ENCODE measurements around the gene ZBTB5. TPM values are rescaled to one million over a fixed set of nuclear protein-coding genes. Genes with fewer than 3 reads are reported as not detected.
"Not testable (repeated sequence)": the region's sequence is repeated elsewhere in the genome, so short reads cannot be mapped to it uniquely, and the experiment has no call there.

The ZBTB5 gene
- total RNA-seq, 2 experiments from 2014 or later: 9.7 TPM

GRCh38 chr9:37501957-37502596 is 36.8 kb upstream of the ZBTB5 start:
- Mint-ChIP-seq H3K27ac (no peak overlapping the region), H3K4me3 (no peak overlapping the region), H3K4me1 (peaks cover 31% of the 10 kb centered on the region), H3K36me3 (peaks cover 62% of the 10 kb centered on the region), H3K9me3 (ENCODE audit: low read depth) (no peaks in the 10 kb centered on the region), H3K27me3 (no peaks in the 10 kb centered on the region)
- no peak for ATAC-seq
- no peak for DNase-seq
- CTCF ChIA-PET: no interaction called here

GRCh38 chr9:37499297-37499696 is 34.0 kb upstream of the ZBTB5 start:
- H3K4me3 Mint-ChIP-seq: no peak overlapping the region
- DNase-seq (no peak), ATAC-seq (no peak)
- CTCF ChIA-PET: no interaction called here
- H3K4me1 Mint-ChIP-seq: peaks cover 24% of the 10 kb centered on the region
- H3K27ac Mint-ChIP-seq: no peak overlapping the region
- no peaks in the 10 kb centered on the region for H3K9me3 Mint-ChIP-seq (ENCODE audit: low read depth)
- peaks cover 74% of the 10 kb centered on the region for H3K36me3 Mint-ChIP-seq
- H3K27me3 Mint-ChIP-seq: no peaks in the 10 kb centered on the region

DNA sequence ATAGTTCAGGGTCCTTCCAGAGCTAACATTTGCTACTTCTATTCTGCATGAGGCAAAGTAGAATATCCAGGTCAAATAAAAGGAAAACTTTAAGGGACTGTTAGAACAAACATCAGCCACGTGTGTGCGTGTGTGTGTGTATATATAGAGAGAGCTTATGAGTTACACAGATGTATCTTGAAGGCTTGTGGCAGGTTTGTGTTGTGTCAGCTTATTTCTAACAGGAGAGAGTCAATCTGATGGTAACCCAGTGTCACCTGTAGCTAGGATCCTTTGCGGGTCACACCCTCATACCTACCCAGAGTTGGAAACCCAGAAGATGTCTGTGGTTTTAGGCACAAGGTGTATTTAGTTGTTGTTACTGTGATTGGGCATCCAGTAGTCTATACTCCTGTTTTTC is 33.2 kb upstream of the ZBTB5 start:
- DNase-seq (no peak), ATAC-seq (no peak)
- no peaks in the 10 kb centered on the region for H3K9me3 Mint-ChIP-seq (ENCODE audit: low read depth)
- no peak overlapping the region for H3K4me3 Mint-ChIP-seq
- CTCF ChIA-PET: interaction anchor here (0.5 kb wide), 1 partner anchor 22 kb away, joined by 3 read pairs; no protein-coding TSS in a partner anchor
- no peaks in the 10 kb centered on the region for H3K27me3 Mint-ChIP-seq
- H3K4me1 Mint-ChIP-seq: peaks cover 17% of the 10 kb centered on the region
- no peak overlapping the region for H3K27ac Mint-ChIP-seq
- peaks cover 71% of the 10 kb centered on the region for H3K36me3 Mint-ChIP-seq

GRCh38 chr9:37497320-37497719 is 32.1 kb upstream of the ZBTB5 start:
- no peak overlapping the region for H3K27ac Mint-ChIP-seq
- H3K9me3 Mint-ChIP-seq (ENCODE audit: low read depth): no peaks in the 10 kb centered on the region
- peaks cover 5% of the 10 kb centered on the region for H3K4me1 Mint-ChIP-seq
- CTCF ChIA-PET: no interaction called here
- ATAC-seq (no peak), DNase-seq (no peak)
- no peaks in the 10 kb centered on the region for H3K27me3 Mint-ChIP-seq
- no peak overlapping the region for H3K4me3 Mint-ChIP-seq
- H3K36me3 Mint-ChIP-seq: peaks cover 70% of the 10 kb centered on the region

DNA sequence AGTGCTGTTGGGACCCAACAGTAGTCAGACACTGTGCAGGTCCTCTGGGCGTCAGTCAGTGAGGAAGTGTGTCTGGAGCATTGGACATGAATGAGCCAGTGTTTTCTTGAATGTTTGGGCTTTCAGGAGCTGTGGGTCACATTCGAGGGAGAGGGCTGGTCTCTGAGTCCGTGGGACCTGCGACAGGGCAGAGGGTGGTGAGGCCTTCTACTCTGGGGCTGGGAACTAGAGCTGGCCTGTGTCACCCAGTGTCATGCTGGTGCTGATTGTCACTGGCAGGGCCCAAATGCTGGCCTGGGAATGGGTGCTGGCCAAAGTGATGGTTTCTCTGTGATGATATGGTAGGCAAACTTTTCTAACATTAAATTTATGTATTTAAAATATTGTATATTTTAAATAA is 30.8 kb upstream of the ZBTB5 start:
- Mint-ChIP-seq H3K4me1 (peaks cover 3% of the 10 kb centered on the region), H3K9me3 (ENCODE audit: low read depth) (no peaks in the 10 kb centered on the region), H3K4me3 (no peak overlapping the region), H3K27me3 (no peaks in the 10 kb centered on the region), H3K27ac (peak overlapping the region; percentile 47), H3K36me3 (peaks cover 61% of the 10 kb centered on the region)
- ATAC-seq: no peak
- DNase-seq: no peak
- CTCF ChIA-PET: interaction anchor here (1.2 kb wide), 1 partner anchor 84 kb away, joined by 3 read pairs; no protein-coding TSS in a partner anchor

GRCh38 chr9:37495571-37495970 is 30.3 kb upstream of the ZBTB5 start:
- H3K27ac Mint-ChIP-seq: peak overlapping the region; percentile 47
- ATAC-seq (no peak), DNase-seq (no peak)
- CTCF ChIA-PET: interaction anchor here (1.2 kb wide), 1 partner anchor 84 kb away, joined by 3 read pairs; no protein-coding TSS in a partner anchor
- peaks cover 4% of the 10 kb centered on the region for H3K4me1 Mint-ChIP-seq
- peaks cover 61% of the 10 kb centered on the region for H3K36me3 Mint-ChIP-seq
- H3K27me3 Mint-ChIP-seq: no peaks in the 10 kb centered on the region
- no peak overlapping the region for H3K4me3 Mint-ChIP-seq
- no peaks in the 10 kb centered on the region for H3K9me3 Mint-ChIP-seq (ENCODE audit: low read depth)

DNA sequence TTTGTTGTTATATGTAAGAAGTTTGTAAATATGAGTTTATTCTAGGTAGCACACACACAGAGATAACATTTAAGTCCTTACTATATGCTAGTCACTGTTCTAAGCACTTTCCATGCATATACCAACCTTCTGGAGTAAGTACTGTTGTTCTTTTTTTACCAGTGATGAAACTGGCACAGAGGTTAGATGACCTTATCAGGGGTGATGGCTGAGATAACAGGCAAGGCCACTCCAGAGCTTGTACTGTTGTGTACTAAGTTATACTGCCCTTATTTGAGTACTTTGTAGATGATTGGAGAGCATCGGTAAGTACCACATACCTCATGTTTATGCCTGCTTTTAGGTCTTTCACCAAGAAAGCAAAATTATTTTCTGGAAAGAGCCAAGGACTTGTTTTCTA is 26.7 kb upstream of the ZBTB5 start:
- Mint-ChIP-seq H3K4me1 (peaks cover 25% of the 10 kb centered on the region), H3K9me3 (ENCODE audit: low read depth) (no peaks in the 10 kb centered on the region), H3K4me3 (no peak overlapping the region), H3K27ac (no peak overlapping the region), H3K36me3 (peaks cover 61% of the 10 kb centered on the region), H3K27me3 (no peaks in the 10 kb centered on the region)
- CTCF ChIA-PET: no interaction called here
- no peak for DNase-seq
- ATAC-seq: no peak

- CTCF ChIA-PET: interaction anchor here (0.5 to 1.7 kb wide), 4 partner anchors 24 to 262 kb away, joined by 3 to 4 read pairs (median 4); no protein-coding TSS in a partner anchor
- H3K27me3 Mint-ChIP-seq: peaks cover under 1% of the 10 kb centered on the region
- ATAC-seq (no peak), DNase-seq (peak; percentile 38)
- peak overlapping the region; percentile 95 for H3K27ac Mint-ChIP-seq
- peak overlapping the region; percentile 95 for H3K4me3 Mint-ChIP-seq
- no peaks in the 10 kb centered on the region for H3K9me3 Mint-ChIP-seq (ENCODE audit: low read depth)
- H3K4me1 Mint-ChIP-seq: peaks cover 38% of the 10 kb centered on the region
- H3K36me3 Mint-ChIP-seq: peaks cover 25% of the 10 kb centered on the region
Measured at GRCh38 chr9:37486616-37487548, 21.6 kb upstream of the ZBTB5 start.

GRCh38 chr9:37486256-37486615 is 21.0 kb upstream of the ZBTB5 start:
- DNase-seq (no peak), ATAC-seq (no peak)
- H3K27me3 Mint-ChIP-seq: peaks cover 6% of the 10 kb centered on the region
- peak overlapping the region; percentile 95 for H3K27ac Mint-ChIP-seq
- H3K36me3 Mint-ChIP-seq: peaks cover 25% of the 10 kb centered on the region
- H3K9me3 Mint-ChIP-seq (ENCODE audit: low read depth): no peaks in the 10 kb centered on the region
- CTCF ChIA-PET: interaction anchor here (0.8 to 1.5 kb wide), 2 partner anchors 78 to 107 kb away, joined by 3 to 4 read pairs; no protein-coding TSS in a partner anchor
- peaks cover 38% of the 10 kb centered on the region for H3K4me1 Mint-ChIP-seq
- H3K4me3 Mint-ChIP-seq: peak overlapping the region; percentile 95

DNA sequence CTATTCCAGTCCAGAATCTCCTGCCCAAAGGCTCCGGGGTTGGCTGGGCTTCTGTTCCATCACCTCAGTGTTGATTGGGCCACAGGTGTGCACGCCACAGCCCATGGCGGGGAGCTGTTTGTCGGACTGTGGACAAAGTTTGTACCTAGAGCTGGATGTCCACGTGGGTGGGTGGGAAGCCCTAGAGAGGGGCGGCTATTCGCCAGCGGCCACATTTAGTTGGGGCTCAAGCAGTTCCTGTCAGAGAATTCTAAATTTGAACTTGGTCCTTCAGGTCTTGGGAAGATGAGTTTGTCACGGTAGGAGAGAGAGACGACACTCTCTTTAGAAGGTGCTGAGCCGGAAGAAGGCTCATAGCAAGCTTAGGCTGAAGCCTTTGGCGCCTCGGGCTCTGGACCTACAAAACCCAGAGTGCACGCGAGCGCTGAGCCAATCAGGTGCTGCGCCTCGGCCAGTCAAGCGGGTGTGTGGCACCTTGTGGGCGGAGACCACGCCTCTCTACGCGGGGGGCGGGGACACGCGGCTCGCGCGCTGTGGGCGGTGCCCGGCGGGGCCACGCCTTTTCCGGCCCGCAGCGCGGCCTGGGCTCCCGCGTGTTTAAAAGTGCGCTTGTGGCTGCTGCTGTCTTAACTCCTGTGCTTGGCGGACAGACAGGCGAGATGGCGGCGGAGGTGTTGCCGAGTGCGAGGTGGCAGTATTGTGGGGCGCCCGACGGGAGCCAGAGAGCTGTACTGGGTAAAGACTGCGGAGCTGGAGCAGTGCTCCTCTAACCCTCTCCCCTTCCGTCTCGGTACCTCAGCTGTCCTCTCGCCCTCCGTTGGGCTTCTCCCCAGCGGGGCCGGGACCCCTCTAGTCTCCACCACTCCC is 20.4 kb upstream of the ZBTB5 start, which contains the start of gene POLR1E:
Gene POLR1E (plus strand): TSS at position 560 of the 867 bp plus-strand sequence. CDS start 100 bp downstream, at position 660.
- Mint-ChIP-seq H3K4me1 (peaks cover 35% of the 10 kb centered on the region), H3K36me3 (peaks cover 21% of the 10 kb centered on the region), H3K27me3 (peaks cover 6% of the 10 kb centered on the region), H3K4me3 (peak within 1 kb of the TSS; percentile 95), H3K27ac (peak within 1 kb of the TSS; percentile 95), H3K9me3 (ENCODE audit: low read depth) (no peaks in the 10 kb centered on the region)
- peak; percentile 96 for ATAC-seq
- peak; percentile 97 for DNase-seq
- CTCF ChIA-PET: interaction anchor here (0.5 to 1.5 kb wide), 5 partner anchors 78 to 452 kb away, joined by 3 to 4 read pairs (median 3); partner anchors contain the start of gene PAX5

GRCh38 chr9:37480759-37481158 is 15.5 kb upstream of the ZBTB5 start:
- no peak for ATAC-seq
- H3K27ac Mint-ChIP-seq: no peak overlapping the region
- peaks cover 9% of the 10 kb centered on the region for H3K4me1 Mint-ChIP-seq
- no peaks in the 10 kb centered on the region for H3K9me3 Mint-ChIP-seq (ENCODE audit: low read depth)
- H3K36me3 Mint-ChIP-seq: no peaks in the 10 kb centered on the region
- no peak overlapping the region for H3K4me3 Mint-ChIP-seq
- CTCF ChIA-PET: interaction anchor here (1.1 to 1.2 kb wide), 2 partner anchors 15 to 65 kb away, joined by 3 read pairs; partner anchors contain the start of gene ZBTB5
- DNase-seq: no peak
- H3K27me3 Mint-ChIP-seq: peaks cover 41% of the 10 kb centered on the region

DNA sequence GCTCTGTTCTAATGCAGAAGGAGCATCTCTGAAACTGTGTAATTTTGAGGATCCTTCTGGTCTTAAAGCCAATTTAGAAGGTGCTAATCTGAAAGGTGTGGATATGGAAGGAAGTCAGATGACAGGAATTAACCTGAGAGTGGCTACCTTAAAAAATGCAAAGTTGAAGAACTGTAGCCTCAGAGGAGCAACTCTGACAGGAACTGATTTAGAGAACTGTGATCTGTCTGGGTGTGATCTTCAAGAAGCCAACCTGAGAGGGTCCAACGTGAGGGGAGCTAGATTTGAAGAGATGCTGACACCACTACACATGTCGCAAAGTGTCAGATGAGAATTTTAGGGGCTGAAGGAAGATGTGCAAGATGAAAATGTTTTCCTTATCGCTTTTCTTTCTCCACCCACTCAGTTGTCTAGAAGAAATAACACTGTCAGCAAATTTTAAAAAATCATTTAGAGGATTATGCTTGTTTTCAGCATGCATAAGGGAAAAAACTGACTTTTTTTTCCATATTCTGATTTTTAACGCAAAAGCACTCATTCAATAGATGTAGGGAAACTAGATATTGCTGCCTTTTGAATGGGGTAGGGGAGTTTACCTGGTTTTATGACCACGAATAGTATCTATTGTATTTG is 12.9 kb upstream of the ZBTB5 start:
- H3K36me3 Mint-ChIP-seq; ATAC-seq; H3K9me3 Mint-ChIP-seq (ENCODE audit: low read depth); CTCF ChIA-PET; DNase-seq; H3K4me3 Mint-ChIP-seq; H3K27ac Mint-ChIP-seq; H3K4me1 Mint-ChIP-seq: not testable (repeated sequence)
- H3K27me3 Mint-ChIP-seq: peaks cover 43% of the 10 kb centered on the region

Measured in activated CD8-positive, alpha-beta memory T cell treated with anti-CD3 and anti-CD28 coated beads, Interleukin-2, amount 10 ng/mL, durations not matched to agents 7 days and 5 days (primary cell).